ENCODE results near the gene NME4.
A peak's percentile ranks its signal among the peaks of the same experiment; 100 is the strongest.
"Not testable (repeated sequence)": the region's sequence is repeated elsewhere in the genome, so short reads cannot be mapped to it uniquely, and the experiment has no call there.

The NME4 gene
- total RNA-seq = 4.0 to 11.4 (median 7.4) reads per million in 3 donors

GRCh38 chr16:397135-397661, at the start of gene NME4:
NME4 (plus strand) TSS chr16:397199; CDS start chr16:397223, 24 bp downstream.
- Histone ChIP-seq H3K27ac (ENCODE audit: insufficient read depth, low read length, poor library complexity, severe bottlenecking) (no peak within 1 kb of the TSS), H3K9me3 (ENCODE audit: control insufficient read depth, low read length) (no peaks in the 10 kb centered on the region), H3K4me3 (ENCODE audit: insufficient read depth, low read depth, low read length, poor library complexity, severe bottlenecking) (peak within 1 kb of the TSS; percentile 25), H3K4me1 (ENCODE audit: control insufficient read depth, insufficient read depth, low read length, poor library complexity, severe bottlenecking) (peaks cover 2% of the 10 kb centered on the region), H3K36me3 (ENCODE audit: control insufficient read depth, insufficient read depth, low read length) (no peaks in the 10 kb centered on the region), H3K27me3 (replicated peaks; ENCODE audit: control insufficient read depth, insufficient read depth, low read length, poor library complexity, severe bottlenecking) (no peaks in the 10 kb centered on the region)
- no peak for DNase-seq

DNA sequence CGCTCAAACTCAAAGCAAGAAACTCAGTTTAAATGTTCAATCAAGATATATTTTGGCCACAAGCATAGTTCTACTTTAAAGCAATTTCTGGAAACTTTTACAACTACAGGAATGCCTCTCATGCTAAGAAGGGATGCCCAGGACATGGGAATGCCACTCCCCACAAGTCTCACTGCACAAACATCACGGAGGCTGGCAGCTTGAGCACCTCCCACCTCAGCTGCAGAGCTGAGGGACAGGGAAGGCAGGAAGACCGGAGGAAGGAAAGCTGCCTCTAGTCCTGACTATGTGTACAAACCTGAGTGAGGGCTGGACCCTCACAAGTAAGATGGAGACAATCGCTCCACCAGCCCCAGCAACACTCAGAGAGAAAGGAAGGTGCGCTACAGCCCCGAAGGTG, 49.8 kb upstream of the NME4 start:
- no peaks in the 10 kb centered on the region for H3K27me3 ChIP-seq (replicated peaks; ENCODE audit: control insufficient read depth, insufficient read depth, low read length, poor library complexity, severe bottlenecking)

GRCh38 chr16:348495-348894, 48.5 kb upstream of the NME4 start:
- not testable (repeated sequence) for H3K27me3 ChIP-seq (replicated peaks; ENCODE audit: control insufficient read depth, insufficient read depth, low read length, poor library complexity, severe bottlenecking); H3K9me3 ChIP-seq (ENCODE audit: control insufficient read depth, low read length); DNase-seq; H3K36me3 ChIP-seq (ENCODE audit: control insufficient read depth, insufficient read depth, low read length); H3K27ac ChIP-seq (ENCODE audit: insufficient read depth, low read length, poor library complexity, severe bottlenecking); H3K4me3 ChIP-seq (ENCODE audit: insufficient read depth, low read depth, low read length, poor library complexity, severe bottlenecking)
- H3K4me1 ChIP-seq (ENCODE audit: control insufficient read depth, insufficient read depth, low read length, poor library complexity, severe bottlenecking) = peaks cover 24% of the 10 kb centered on the region

More for the DNA sequence above, 49.8 kb upstream of the NME4 start:
- no peak overlapping the region for H3K4me3 ChIP-seq (ENCODE audit: insufficient read depth, low read depth, low read length, poor library complexity, severe bottlenecking)
- no peak overlapping the region for H3K27ac ChIP-seq (ENCODE audit: insufficient read depth, low read length, poor library complexity, severe bottlenecking)
- no peak for DNase-seq
- H3K36me3 ChIP-seq (ENCODE audit: control insufficient read depth, insufficient read depth, low read length) = peaks cover 14% of the 10 kb centered on the region
- H3K9me3 ChIP-seq (ENCODE audit: control insufficient read depth, low read length) = no peaks in the 10 kb centered on the region
- H3K4me1 ChIP-seq (ENCODE audit: control insufficient read depth, insufficient read depth, low read length, poor library complexity, severe bottlenecking) = peaks cover 23% of the 10 kb centered on the region

- DNase-seq = no peak
- Histone ChIP-seq H3K4me1 (ENCODE audit: control insufficient read depth, insufficient read depth, low read length, poor library complexity, severe bottlenecking) (peaks cover 31% of the 10 kb centered on the region), H3K27ac (ENCODE audit: insufficient read depth, low read length, poor library complexity, severe bottlenecking) (no peak overlapping the region)
These were observed 47.8 kb upstream of the NME4 start for GRCh38 chr16:349211-349610.

DNA sequence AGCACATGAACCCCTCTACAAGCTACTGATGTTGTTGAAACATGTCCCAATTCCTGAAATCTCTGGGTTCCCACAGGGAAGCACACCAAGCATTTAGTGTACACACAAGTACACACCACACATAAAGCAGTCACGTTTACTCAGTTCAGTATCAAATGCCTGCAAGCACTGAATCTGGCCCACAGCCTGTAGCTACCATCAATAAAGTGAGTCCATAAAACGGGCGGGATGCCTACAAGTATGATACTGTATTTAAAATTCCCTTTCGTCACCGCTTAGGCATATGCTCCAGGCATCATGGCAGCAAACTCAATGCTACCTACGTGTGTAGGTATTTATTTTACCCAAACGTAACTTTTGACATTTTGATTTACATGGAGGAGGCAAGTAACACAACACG, 46.8 kb upstream of the NME4 start:
- no peaks in the 10 kb centered on the region for H3K9me3 ChIP-seq (ENCODE audit: control insufficient read depth, low read length)
- DNase-seq = no peak
- no peak overlapping the region for H3K4me3 ChIP-seq (ENCODE audit: insufficient read depth, low read depth, low read length, poor library complexity, severe bottlenecking)
- peaks cover 41% of the 10 kb centered on the region for H3K4me1 ChIP-seq (ENCODE audit: control insufficient read depth, insufficient read depth, low read length, poor library complexity, severe bottlenecking)
- no peaks in the 10 kb centered on the region for H3K27me3 ChIP-seq (replicated peaks; ENCODE audit: control insufficient read depth, insufficient read depth, low read length, poor library complexity, severe bottlenecking)
- no peak overlapping the region for H3K27ac ChIP-seq (ENCODE audit: insufficient read depth, low read length, poor library complexity, severe bottlenecking)
- peaks cover under 1% of the 10 kb centered on the region for H3K36me3 ChIP-seq (ENCODE audit: control insufficient read depth, insufficient read depth, low read length)

More at GRCh38 chr16:349211-349610, 47.8 kb upstream of the NME4 start:
- Histone ChIP-seq H3K4me3 (ENCODE audit: insufficient read depth, low read depth, low read length, poor library complexity, severe bottlenecking) (no peak overlapping the region), H3K36me3 (ENCODE audit: control insufficient read depth, insufficient read depth, low read length) (peaks cover 9% of the 10 kb centered on the region), H3K27me3 (replicated peaks; ENCODE audit: control insufficient read depth, insufficient read depth, low read length, poor library complexity, severe bottlenecking) (no peaks in the 10 kb centered on the region), H3K9me3 (ENCODE audit: control insufficient read depth, low read length) (no peaks in the 10 kb centered on the region)

DNA sequence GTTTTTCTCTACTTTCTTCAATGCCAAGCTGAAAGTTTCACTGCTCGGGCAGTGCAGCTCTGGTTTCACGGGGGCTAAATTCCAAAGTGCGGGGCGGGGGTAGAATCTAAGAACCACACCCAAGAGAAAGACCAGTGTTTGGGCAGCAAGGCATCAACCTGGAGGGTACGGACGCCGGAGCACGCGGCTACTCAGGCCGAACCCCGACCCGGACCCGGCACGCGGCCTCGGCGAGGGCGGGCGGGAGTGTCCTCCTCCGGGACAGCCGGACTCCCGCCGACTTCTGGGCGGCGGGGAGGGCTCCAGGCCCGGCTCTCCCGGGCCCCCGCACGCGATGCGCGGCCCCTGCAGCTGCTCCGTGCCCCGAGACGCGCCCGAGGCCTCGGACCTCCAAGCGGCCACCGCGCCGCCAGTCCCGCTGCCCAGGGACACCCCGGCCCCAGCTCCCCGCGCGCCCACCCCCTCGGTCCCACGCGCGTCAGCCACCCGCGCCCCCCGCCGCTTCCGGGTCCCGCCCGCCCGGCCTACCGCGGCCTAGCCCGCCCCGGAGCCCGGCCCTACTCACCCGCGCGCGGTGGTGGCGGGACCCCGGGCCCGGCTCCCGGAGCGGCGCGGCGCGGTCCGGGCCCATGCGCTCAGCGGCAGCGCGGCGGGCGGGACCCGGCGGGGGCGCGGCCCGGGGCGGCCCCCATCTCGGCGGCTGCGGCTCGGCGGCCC, 45.0 kb upstream of the NME4 start:
- Histone ChIP-seq H3K27me3 (replicated peaks; ENCODE audit: control insufficient read depth, insufficient read depth, low read length, poor library complexity, severe bottlenecking) (no peaks in the 10 kb centered on the region), H3K4me1 (ENCODE audit: control insufficient read depth, insufficient read depth, low read length, poor library complexity, severe bottlenecking) (peaks cover 48% of the 10 kb centered on the region), H3K4me3 (ENCODE audit: insufficient read depth, low read depth, low read length, poor library complexity, severe bottlenecking) (peak overlapping the region; percentile 52), H3K36me3 (ENCODE audit: control insufficient read depth, insufficient read depth, low read length) (no peaks in the 10 kb centered on the region), H3K27ac (ENCODE audit: insufficient read depth, low read length, poor library complexity, severe bottlenecking) (peak overlapping the region; percentile 48), H3K9me3 (ENCODE audit: control insufficient read depth, low read length) (no peaks in the 10 kb centered on the region)
- DNase-seq = peak in 2 of 3 donors; percentile 18 to 32

- H3K4me1 ChIP-seq (ENCODE audit: control insufficient read depth, insufficient read depth, low read length, poor library complexity, severe bottlenecking) = peaks cover 50% of the 10 kb centered on the region
- H3K27ac ChIP-seq (ENCODE audit: insufficient read depth, low read length, poor library complexity, severe bottlenecking) = peak within 1 kb of the TSS; percentile 48
- no peaks in the 10 kb centered on the region for H3K9me3 ChIP-seq (ENCODE audit: control insufficient read depth, low read length)
- peak; percentile 100 for DNase-seq
- H3K27me3 ChIP-seq (replicated peaks; ENCODE audit: control insufficient read depth, insufficient read depth, low read length, poor library complexity, severe bottlenecking) = no peaks in the 10 kb centered on the region
- H3K4me3 ChIP-seq (ENCODE audit: insufficient read depth, low read depth, low read length, poor library complexity, severe bottlenecking) = peak within 1 kb of the TSS; percentile 52
- no peaks in the 10 kb centered on the region for H3K36me3 ChIP-seq (ENCODE audit: control insufficient read depth, insufficient read depth, low read length)
These were observed 44.2 kb upstream of the NME4 start, which contains the start of gene AXIN1 for GRCh38 chr16:352547-353403. AXIN1 (minus strand) TSS chr16:352723; CDS start chr16:347025, 5,698 bp downstream.

- Histone ChIP-seq H3K36me3 (ENCODE audit: control insufficient read depth, insufficient read depth, low read length) (no peaks in the 10 kb centered on the region), H3K27me3 (replicated peaks; ENCODE audit: control insufficient read depth, insufficient read depth, low read length, poor library complexity, severe bottlenecking) (no peaks in the 10 kb centered on the region), H3K4me1 (ENCODE audit: control insufficient read depth, insufficient read depth, low read length, poor library complexity, severe bottlenecking) (peaks cover 49% of the 10 kb centered on the region), H3K4me3 (ENCODE audit: insufficient read depth, low read depth, low read length, poor library complexity, severe bottlenecking) (peak overlapping the region; percentile 33), H3K27ac (ENCODE audit: insufficient read depth, low read length, poor library complexity, severe bottlenecking) (peak overlapping the region; percentile 46), H3K9me3 (ENCODE audit: control insufficient read depth, low read length) (no peaks in the 10 kb centered on the region)
- DNase-seq = no peak
These were observed 43.4 kb upstream of the NME4 start for GRCh38 chr16:353404-354290.

- no peak for DNase-seq
- peak overlapping the region; percentile 46 for H3K27ac ChIP-seq (ENCODE audit: insufficient read depth, low read length, poor library complexity, severe bottlenecking)
- H3K27me3 ChIP-seq (replicated peaks; ENCODE audit: control insufficient read depth, insufficient read depth, low read length, poor library complexity, severe bottlenecking) = no peaks in the 10 kb centered on the region
- no peaks in the 10 kb centered on the region for H3K9me3 ChIP-seq (ENCODE audit: control insufficient read depth, low read length)
- H3K4me1 ChIP-seq (ENCODE audit: control insufficient read depth, insufficient read depth, low read length, poor library complexity, severe bottlenecking) = peaks cover 47% of the 10 kb centered on the region
- peak overlapping the region; percentile 33 for H3K4me3 ChIP-seq (ENCODE audit: insufficient read depth, low read depth, low read length, poor library complexity, severe bottlenecking)
- H3K36me3 ChIP-seq (ENCODE audit: control insufficient read depth, insufficient read depth, low read length) = no peaks in the 10 kb centered on the region
These were observed 42.6 kb upstream of the NME4 start for GRCh38 chr16:354291-354881.

All from effector memory CD4-positive, alpha-beta T cell (primary cell).